Measurements from ENCODE around the gene RNF223. TPM values are rescaled to one million over a fixed set of nuclear protein-coding genes. Genes with fewer than 3 reads are reported as not detected.

RNF223 gene
- total RNA-seq (2014; rRNA removed; shearing (Covaris generic)), result not detected in 2 replicates

DNA sequence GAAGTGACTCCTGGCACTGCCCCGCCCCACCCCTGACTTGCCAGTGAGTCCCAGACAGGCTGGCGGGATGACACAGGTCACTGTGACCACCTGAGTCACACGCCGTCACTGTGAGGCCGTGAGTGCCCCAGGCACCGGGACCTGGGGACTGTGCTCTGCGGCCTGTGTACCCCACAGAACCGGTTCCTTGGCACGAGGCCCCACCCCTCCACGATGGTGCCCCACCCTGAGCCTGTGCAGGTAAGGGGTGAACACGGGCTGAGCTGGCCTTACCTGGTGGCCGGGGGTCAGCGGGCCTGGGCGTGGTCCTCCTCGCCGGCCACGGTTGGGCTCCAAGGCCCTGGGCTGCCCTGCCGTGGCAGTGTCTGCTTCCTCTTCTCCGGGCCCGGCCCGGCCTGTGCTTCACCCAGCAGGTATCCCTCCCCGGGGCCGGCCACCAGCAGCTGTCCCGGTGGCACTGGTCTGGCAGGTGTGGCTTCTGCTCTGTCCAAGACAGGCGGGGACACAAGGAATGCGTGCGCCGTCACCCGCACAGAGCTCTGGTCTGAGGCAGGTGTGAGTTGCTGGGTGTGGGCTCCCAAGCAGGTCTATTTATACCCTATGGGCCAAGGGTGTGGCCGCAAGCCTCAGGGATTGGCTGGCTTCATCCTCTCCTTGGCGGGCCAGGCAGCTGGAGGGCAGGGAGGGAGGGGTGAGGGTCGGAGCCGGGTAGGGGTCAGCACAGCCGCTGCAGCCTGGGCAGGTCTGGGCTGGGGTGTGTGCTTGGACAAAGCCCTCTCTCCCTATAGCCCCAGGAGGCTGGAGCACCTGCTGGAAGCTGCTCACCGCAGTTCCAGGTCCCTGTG, at the start of gene RNF223:
Gene RNF223, minus strand, starts transcription at position 564 of the 845 bp plus-strand sequence. CDS start 1,740 bp downstream, outside the sequence.
- no peak for DNase-seq (ENCODE audit: low spot score)

DNA sequence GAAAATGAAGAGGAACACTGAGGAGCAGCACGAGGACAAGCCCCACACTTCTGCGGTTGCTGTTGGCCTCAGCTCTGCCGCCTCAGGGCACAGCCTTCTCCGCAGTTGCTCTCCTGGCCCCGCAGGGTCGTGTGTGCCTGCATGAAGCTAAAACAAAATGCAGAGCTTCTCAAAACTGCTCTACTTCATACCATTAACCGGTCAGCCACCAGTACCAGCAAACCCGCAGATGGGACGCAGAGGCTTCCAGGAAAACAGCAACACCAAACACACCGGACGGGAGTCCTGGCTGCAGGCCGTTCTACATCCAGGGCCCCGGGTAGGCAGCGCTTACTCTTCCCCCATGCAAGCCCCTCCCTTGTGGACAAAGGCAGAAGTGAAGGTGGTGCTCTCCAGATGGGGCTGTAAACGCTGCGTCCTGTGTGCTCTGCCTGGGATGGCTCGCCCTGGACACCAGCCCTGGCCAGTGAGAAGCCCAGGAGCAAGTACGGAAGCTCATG, 48.9 kb upstream of the RNF223 start:
- no peak for DNase-seq (ENCODE audit: low spot score)

DNA sequence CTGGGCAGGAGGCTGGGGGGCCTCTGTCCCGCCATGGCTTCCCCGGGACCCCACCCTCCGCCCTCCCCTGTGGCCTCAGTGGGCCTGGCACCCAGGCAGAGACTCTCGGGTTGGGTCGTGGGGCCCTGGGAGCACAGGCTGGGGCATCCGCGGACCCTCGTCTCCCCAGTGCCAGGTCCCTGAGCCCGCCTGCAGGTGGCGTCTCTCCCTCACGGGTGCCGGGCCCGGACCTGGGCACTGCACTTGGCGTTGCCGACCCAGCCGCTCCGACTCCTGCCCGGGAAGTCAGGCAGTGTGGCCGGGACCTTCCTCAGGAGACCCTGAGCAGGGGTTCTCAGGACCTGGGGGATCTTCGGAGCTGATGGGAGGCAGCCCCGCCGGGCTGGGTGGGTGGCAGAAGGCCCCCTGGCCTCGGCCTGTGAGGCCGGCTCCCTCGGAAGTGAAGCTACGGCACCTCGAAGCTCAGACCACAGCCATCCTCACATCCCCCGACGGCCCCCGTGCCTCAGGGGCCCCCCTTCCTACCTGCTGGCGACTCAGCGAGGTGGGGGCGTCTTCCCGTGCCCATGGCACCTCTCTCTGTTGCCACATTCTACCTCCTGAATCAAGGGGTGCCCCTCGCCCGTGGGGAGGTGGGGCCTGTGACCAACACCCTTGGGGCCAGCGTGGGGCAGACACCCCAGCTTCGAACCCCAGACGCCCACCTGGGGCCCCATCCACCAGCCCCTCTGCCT, 48.1 kb upstream of the RNF223 start:
- DNase-seq (ENCODE audit: low spot score), result peak; percentile 19

DNA sequence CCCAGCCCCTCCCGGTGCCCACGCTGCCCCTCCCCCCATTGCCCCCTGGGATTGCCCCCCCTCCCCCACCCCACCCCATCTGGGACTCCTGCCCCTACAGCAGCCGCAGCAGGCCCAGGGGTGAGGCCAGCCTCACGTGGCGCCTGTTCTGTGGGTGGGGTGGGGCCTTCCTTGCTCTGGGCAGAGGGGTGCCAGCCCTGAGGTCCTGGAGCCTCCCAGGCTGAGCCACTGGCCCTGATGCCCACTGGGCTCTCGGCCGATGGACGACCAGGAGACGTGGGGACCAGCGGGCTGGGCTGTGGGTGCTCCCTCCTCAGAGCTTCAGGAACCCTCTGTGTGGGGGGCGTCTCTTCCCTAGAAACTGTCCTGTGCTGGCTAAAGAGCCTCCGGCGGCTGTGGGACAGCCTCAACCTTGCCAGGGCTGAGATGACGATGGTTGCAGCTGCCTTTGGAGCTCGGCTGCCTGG, 47.5 kb upstream of the RNF223 start:
- no peak for DNase-seq (ENCODE audit: low spot score)

DNA sequence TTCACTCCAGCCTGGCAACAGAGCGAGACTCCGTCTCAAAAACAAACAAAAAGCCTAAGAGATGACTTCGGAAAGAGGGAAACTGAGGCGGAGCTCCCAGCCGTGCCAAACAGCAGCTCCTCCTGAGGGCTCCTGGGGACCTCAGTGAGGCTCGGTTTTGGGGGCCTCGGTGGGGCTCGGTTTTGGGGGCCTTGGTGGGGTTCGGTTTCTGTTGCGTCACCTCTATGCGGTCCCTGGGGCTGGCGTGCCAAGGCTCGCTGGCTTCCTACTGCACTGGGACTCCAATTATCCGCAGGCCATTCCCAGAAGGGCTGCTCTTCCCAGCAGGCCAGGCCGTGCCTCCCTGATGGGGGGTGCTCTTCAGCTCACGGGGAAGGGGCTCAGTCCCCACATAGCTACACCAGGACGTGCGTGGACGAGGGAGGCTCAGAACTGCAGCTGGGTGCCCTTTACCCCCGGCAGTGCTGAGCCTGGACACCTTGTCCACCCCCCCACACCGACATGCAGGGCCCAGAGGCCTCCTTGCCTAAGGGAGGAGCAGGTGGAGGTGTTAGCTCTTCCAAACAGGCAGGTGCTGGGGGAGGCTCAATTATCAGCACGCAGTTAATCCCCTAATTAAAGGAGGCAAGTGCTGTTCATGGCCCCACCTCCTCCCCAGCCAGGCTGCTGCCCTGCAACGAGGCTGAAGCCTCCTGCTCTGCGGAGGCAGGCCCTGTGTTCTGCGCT, 46.9 kb upstream of the RNF223 start:
- DNase-seq (ENCODE audit: low spot score), result no peak

DNA sequence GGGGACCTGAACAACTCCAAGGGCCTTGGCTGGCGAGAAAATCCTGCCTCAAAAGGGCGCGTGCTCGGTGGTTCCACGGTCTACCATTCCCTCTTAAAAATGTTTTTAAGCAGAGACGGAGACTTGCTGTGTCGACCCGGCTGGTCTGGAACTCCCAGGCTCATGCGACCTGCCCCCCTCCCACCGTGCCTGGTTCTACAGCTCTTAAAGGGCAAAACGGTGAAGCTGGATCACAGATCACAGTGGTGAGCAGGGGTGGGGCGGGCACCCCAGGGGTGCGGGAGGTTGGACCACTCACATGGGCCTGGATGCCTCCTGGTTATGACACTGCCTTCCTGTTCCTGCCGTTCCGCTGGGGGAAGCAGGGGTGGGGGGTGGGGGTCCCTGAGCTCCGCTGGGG, 46.0 kb upstream of the RNF223 start:
- DNase-seq (ENCODE audit: low spot score), result no peak

DNA sequence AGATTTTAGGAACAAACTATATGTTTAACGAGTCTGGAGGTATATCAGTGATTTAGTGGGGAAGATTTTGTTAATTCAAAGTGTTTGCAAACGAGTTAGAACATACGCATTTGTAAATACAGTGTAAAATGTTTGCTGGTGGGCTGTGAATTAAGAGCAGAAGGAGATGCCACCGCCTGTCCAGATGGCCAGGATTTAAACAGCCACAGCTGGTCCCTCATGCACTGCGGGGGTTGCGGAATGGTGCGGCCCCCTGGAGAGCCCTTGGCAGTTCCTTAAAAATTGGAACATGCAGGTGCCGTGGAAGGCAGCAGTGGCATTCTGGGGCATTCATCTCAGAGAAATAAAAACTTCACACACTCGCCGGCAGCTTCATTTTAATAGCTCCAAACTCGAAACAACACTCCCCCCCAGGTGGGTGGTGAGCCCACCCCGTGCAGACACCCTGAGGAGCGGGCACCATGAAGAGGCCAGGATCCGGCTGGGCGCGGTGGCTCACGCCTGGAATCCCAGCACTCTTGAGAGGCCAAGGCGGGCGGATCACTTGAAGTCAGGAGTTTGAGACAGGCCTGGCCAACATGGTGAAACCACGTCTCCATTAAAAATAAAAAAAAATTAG, 45.3 kb upstream of the RNF223 start:
- no peak for DNase-seq (ENCODE audit: low spot score)

DNA sequence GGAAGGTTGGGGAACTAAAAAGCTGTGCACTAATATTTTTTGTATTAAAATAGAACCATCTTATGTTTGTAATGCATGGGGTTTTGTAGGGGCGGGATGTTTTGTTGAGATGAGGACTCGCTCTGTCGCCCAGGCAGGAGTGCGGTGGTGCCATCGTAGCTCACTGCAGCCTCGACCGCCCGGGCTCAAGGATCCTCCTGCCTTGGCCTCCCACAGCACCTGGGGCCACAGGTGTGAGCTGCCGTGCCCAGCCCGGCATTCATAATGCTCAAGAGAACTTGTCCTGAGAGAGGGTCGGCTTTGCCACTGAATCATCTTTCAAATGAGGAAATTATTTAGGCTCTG, 44.7 kb upstream of the RNF223 start:
- DNase-seq (ENCODE audit: low spot score), result no peak

DNA sequence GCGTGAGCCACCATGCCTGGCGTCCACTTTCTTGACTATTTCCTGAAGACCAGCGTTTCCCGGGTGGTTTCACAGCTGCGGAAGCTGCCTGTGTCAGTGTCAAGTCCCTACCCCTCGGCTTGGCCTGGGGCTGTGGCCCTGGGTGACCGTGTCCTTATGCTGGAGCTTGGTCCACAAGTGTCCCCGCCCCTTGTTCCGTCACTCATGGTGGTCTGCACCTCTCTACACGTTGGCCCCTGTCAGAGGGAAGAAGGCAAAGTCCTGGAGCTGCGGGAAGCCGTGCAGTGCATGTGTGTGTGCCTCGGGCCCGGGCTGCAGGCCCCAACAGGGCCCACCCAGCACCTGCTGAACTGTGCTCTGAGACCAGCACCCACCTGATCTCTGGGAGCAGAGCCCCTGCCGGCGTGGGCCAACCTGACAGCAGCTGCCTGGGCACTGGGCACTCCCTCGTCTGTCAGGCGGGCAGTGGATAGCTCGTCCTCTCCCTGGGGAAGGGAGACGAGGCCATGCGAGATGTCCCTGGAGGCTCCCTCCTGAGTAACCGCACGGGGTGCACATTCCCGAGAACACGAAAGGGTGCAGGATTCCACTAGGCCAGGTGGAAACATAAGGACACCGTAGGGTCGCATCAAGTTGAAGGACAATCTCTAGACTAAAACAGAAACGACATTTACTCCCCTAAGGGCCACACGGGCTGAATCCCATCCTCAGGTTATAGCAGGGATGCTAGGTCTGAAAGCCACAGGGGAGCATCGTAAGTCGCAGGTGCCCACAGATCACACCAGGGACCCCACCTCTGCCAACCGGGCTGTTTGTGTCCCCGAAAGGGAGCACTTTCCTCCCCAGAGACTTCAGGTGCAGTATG, 44.1 kb upstream of the RNF223 start:
- no peak for DNase-seq (ENCODE audit: low spot score)

DNA sequence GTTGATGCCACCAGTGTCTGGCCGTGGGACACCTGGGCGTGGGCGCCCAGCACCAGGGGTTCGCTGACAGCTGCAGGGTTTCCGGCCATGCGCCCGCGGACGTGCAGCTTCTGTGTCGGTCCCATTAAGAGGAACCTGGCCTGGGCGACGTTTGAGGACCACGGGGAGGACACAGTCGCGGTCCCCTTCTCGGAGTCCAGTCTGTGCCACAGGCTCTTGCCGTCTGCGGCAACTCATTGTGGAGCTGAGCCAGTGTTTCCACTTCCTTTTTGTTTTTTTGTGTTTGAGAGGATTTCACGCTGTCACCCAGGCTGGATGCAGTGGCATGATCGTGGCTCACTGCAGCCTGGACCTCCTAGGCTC, 43.3 kb upstream of the RNF223 start:
- DNase-seq (ENCODE audit: low spot score), result no peak

DNA sequence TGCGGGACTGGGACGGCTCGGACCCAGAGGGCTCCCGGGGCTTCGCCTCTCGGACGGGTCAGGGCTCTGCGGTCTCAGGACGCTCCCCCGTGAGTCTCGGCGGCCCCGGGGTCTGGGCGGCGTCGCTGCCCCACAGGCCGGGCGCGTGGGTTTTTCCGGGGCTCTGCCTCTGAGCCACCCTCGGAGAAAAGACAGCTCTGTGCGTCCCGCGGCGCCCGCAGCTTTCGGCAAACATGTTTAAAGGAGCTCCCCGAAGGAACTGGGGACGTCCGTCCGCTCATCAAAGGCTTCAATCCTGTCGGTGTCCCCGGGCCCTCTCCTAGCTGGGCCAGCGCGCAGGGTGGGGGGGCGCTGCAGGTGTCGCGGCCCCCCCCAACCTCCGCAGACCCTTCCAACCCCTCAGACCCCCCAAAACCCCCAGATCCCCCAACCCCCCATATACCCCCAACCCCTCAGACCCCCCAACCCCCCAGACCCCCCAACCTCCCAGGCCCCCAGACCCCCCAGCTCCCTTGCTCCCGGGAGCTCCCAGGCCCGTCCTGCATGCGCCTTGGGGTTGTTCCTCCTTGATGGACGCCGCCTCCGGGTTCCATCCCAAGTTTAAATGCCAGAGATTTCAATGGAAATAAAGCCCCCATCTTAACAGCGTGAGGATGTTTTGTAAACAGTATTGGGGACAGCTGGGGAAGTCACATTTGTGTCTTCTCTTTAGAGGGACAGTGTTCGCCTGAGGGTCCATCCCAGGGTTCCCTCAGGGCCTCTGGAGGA, 42.8 kb upstream of the RNF223 start:
- DNase-seq (ENCODE audit: low spot score), result no peak

DNA sequence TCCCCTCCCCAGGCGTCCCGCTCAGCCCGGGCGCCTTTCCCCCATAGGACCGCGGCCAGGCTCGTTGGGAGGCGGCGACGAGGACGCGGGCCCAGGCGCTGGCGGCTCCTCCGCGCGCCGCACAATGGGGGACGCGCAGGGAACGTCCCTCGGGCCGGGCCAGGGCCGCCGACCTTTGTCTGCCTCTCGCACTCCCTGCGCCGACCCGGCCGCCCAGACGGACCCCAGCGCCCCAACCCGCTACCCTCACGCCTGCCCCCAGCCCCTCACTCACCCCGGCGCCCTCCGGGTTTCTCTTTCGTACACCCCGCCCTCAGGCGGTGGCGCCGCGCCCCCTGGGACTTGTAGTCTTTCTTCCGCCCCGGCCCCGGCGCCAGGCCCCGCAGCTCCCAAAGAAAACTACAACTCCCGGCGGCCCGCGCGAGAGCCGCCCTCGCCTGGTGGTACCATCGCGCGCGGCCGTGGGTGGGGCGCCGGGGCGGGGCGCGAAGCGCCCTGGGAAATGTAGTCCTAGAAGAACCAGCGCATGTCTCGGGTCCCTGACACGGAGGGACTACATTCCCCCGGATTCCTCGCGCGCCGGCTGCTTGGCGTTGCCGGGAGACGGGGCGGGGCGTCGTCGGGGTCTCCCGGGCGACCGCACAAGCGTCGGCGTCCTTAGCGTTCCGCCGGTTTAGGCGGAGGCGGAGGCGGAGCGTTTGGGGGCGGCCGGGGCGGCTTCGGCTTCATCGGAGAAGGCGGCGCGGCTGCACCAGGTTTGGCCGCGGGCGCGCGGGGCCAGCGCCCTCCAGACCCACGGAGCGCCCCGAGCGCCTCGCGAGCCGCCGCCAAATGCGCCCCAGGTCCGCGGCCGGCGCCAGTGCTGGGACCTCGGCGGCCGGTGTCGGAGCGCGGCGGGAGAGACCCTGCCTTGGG, 41.9 kb upstream of the RNF223 start, which contains the start of gene C1orf159:
Gene C1orf159, minus strand, starts transcription at position 304 of the 915 bp plus-strand sequence. CDS start 24,546 bp downstream, outside the sequence.
- DNase-seq (ENCODE audit: low spot score), result peak; percentile 87

DNA sequence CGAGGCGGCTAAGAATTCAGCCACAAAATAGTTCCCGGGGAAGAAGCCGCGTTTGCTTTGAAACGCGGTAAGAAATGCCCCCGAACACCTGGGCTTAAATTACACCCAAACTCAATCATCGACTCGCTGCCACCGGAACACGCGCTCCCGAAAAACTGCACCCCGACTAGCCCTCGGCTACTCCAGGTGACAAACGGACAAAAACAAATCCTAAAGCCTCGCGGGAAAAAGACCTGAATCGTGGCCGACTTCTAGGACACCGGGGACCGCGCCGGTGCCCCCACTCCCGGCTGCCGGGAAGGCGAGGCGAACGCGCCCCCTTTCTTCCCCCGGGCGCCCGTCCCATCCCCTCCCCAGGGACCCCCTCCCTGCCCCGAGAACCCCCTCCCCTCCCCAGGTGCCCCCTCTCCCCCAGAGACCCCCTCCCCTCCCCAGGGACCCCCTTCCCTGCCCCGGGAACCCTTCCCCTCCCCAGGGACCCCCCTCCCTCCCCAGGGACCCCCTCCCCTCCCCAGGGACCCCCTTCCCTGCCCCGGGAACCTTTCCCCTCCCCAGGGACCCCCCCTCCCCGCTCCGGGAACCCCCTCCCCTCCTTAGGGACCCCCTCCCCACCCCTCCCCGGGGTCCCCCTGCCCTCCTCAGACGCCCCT, 41.2 kb upstream of the RNF223 start:
- DNase-seq (ENCODE audit: low spot score), result no peak

DNA sequence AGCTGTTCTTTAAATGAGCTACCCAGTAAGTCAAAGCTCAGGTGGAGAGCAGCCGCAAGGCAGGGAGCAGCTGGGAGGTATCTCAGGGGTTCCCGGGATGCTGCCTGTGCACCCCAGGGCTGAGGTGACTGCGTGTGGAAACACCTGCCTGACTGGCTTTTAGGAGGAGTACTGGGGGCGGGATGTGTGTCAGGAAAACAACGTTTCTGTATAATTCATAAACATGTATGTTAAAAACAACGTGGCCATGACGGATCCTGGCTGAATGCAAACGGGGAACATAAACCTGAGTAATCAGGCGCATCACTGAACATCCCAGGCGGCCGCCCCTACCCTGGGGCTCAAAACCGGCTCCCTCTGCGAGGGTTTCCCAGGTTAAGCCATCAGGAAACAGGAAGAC, 40.3 kb upstream of the RNF223 start:
- no peak for DNase-seq (ENCODE audit: low spot score)

DNA sequence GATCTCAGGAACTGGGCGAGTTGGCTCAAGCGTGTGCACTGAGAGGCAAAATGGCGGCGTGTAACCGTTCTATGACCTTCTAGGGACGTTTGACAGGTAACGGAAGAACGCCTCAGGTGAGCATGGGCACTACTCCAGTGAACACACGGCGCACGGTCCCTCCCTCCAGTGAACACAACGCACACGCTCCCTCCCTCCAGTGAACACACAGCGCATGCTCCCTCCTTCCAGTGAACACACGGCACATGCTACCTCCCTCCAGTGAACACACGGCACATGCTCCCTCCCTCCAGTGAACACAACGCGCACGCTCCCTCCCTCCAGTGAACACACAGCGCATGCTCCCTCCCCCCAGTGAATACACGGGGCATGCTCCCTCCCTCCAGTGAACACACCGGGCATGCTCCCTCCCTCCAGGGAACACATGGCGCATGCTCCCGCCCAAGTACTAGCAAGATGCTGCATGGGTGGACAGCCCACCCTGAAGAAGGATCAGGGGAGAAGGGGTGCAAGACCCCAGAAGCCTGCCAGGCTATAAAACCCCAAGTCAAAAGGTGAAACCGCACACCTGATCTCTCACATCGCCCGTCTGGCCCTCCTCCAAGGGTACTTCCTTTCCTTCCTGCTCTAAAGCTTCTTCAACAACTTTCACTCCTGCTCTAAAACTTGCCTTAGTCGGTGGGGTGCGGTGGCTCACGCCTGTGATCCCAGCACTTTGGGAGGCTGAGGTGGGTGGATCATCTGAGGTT, 38.3 kb upstream of the RNF223 start:
- DNase-seq (ENCODE audit: low spot score), result no peak

DNA sequence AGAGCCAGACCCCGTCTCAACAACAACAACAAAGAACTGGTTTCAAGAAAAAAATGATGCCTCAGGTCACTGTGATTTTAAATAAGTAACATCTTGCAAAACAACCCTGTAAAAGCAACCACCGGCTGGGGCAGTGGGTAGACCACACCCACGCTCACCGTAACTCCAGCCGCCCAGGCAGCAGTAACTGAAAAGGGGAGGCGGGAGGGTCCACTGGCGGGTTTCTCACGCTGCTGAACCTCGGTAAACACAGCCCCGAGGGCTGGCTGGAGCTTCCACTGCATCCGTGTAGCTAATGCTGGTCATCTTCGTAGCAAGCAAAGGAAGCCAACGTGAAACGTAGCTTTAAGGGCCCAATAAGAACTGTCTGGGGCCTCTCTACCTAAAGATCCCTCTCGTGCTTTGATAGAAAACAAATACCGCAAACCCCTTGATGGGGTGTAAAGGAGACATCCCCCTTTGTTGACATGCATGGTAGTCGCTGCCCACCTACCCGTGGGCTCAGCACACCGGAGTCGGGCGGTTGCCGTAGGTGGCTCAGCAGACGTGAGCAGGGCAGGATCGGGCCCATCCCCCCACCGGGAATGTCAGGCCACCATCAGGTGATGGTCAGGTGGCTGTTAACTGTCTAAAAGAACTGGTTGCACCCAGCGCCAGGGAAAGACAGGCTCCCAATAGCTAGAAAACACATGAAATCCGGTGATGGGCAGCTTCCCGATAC, 37.6 kb upstream of the RNF223 start:
- no peak for DNase-seq (ENCODE audit: low spot score)

DNA sequence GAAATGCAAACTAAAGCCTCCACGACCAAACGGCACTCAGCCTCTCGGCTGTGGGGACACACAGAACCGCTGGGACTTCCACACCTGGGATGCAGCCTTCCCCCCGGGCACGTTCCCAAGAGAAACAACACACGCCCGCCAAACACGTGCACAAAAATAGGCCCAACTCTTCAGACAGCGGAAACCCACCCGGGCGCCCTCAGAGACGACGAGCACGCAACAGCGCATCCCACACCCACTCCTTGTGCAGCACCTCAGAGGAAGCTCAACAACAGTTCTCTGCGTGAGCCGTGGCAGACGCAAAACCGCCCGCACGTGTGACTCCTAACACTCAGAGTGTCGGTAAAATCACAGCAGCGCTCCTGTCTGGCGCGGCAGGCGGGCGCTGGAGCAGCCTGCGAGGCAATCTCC, 36.5 kb upstream of the RNF223 start:
- DNase-seq (ENCODE audit: low spot score), result no peak
